Frontal cortex (tissue), 4 donors: ENCODE results near the gene DSP. TPM values are rescaled to one million over a fixed set of nuclear protein-coding genes. Genes with fewer than 3 reads are reported as not detected.

Experiments used
- DNase-seq, 2 donors: peaks; one replicate each; pipeline ENCODE4 v3.0.0; 2012; ENCODE audit warnings: low spot score in 2 of 2
- FAIRE-seq: peaks from 2 replicates; lab custom pipeline; 2012; peaks lifted over from hg19 to GRCh38; lab: Jason Lieb, UNC
- total RNA-seq: library from RNA; depleted of rRNA; stranded (reverse); fragments of >200 nt; gene quantifications from one replicate; pipeline ENCODE4 v1.2.3, GENCODE V29; 2014
- donor health status: control.
- donor health status: control.
- donor health status: control.

Gene DSP
- 6.9 TPM for total RNA-seq

DNA sequence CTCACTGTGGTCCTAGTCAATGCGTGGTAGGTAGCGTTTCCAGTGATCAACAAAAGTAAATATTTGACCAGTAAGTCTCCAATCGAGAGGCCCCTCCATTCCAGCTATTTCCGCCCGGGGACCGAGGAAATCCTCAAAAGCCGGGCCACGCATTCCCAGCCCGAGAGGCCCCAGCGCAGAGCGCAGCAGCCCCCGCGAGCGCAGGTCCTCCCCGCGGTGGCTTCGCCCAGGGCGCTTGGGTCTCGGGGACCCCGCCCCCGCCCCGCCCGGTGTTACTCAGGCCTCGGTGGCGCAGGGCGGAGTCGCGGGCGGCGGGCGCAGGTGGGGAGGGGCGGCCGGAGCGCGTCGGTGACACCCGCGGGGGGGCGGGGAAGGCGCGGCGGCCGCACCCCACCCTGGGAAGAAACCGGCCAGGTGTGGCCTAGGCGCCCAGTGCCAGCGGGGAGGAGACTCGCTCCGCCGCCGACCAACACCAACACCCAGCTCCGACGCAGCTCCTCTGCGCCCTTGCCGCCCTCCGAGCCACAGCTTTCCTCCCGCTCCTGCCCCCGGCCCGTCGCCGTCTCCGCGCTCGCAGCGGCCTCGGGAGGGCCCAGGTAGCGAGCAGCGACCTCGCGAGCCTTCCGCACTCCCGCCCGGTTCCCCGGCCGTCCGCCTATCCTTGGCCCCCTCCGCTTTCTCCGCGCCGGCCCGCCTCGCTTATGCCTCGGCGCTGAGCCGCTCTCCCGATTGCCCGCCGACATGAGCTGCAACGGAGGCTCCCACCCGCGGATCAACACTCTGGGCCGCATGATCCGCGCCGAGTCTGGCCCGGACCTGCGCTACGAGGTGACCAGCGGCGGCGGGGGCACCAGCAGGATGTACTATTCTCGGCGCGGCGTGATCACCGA is at the start of gene DSP:
TSS of gene DSP (plus strand) at position 497 of the 890 bp plus-strand sequence. CDS start at position 742, 245 bp downstream.
- FAIRE-seq (no peak), DNase-seq (peak; percentile 37 to 38)

GRCh38 chr6:7493866-7494265 is 47.6 kb upstream of the DSP start:
- no peak for DNase-seq
- no peak for FAIRE-seq

DNA sequence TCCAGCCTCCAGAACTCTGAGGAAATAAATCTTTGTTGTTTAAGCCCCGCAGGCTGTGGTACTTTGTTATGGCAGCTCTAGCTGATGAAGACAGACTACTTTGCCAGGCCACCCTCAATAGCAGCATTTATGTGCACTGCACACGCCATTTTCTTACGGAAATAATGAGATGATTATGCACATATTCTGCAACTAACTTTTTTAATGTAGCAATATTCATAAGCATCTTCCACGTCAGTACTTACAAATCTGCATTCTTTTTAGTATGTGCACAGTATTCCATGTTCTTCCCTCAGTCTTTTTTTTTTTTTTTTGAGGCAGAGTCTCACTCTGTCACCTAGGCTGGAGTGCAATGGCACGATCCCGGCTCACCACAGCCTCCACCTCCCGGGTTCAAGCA is 46.8 kb upstream of the DSP start:
- FAIRE-seq, result no peak
- no peak for DNase-seq

DNA sequence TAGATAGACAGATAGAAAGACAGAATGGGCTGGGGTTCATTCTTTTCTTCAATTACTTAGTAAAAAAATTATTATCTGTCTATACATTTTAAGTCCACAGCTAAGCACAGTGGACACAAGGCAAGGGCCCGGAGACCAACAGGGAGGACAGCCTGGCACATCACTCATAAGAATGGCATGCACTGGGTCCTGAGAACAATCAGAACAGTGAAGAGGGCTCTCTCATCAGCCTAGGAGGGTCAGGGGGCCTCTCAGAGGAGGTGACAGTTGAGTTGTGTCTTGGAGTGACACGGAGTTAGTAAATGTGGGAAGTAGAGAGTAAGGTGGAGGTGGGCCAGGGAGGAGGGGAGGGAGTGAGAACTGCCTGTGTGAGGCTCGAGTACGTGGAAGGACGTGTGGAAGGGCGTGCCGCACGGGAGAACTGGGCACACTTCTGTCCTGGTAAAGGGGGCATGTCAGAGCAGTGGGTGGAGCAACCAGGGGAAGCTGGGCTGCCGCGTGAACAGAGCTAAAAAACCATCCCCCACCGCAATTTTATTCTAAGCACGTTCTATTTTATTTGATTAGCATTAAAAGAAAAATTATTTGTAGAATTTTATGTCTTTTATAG is 45.1 kb upstream of the DSP start:
- no peak for DNase-seq
- no peak for FAIRE-seq

DNA sequence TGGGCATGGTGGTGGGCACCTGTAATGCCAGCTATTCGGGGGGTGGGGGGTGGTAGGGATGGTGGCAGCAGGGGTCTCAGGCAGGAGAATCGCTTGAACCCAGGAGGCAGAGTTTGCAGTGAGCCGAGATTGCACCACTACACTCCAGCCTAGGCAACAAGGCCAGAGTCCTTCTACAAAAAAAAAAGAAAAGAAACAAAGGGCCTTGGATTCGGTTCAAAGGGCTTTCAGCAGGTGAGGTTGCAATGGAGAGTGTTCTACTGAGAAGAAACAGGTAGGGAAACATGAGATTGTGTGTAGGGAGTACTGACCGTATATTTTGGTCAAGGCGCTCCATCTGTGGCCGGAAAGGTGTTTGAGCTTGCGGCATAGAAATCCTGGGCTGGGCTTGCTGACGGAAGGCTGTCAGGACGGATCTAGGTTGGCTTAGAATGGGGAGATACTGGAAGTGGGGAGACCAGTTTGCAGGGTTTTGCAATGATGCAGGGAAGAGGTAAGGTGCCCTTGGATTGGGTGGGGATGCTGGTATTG is 40.7 kb upstream of the DSP start:
- FAIRE-seq, result no peak
- DNase-seq, result no peak

- no peak for FAIRE-seq
Measured at GRCh38 chr6:7502743-7503142, 38.7 kb upstream of the DSP start.

GRCh38 chr6:7504041-7504440 is 37.4 kb upstream of the DSP start:
- no peak for FAIRE-seq
- DNase-seq, result no peak

More at GRCh38 chr6:7502743-7503142, 38.7 kb upstream of the DSP start:
- no peak for DNase-seq

GRCh38 chr6:7505189-7505699 is 36.2 kb upstream of the DSP start:
- DNase-seq (peak in 1 of 2 donors; percentile 33), FAIRE-seq (no peak)

GRCh38 chr6:7507600-7507999 is 33.9 kb upstream of the DSP start:
- DNase-seq, result no peak
- no peak for FAIRE-seq

DNA sequence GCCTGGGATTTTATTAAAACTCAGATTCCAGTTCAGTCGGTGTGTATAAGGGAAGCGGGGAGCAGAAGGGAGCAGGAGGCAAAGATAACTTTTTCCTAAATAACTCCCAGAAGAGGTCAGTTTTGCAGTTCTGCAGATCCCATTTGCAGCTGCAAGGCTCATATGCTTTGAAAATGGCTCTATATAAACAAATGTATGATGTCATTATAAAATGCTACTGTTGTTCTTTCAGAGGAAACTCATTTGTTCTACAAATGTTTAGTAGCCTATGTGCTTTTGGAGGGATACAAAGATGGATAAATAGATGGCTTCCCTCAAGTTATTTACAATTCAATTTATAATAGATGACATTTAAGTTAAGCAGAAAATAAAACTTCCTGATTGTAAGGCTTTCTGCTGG is 29.2 kb upstream of the DSP start:
- FAIRE-seq, result no peak

DNA sequence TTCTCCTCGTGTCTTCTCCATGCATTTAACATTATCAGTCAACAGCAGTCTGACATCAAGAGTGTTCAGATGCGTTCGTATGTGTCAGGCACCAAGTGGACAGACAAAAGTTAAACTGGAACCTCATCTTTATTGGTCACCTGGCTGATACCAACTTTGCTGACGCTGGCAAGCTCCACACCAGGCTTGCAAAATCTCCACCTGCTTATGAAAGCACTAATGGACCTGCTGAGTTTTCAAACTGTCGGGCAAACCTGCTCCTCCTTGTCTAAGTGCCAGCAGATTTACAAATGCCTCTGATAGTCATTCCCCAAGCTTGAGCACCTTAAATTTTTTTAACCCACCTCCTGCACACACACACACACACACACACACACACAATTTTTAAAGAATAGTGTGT is 27.9 kb upstream of the DSP start:
- DNase-seq (no peak), FAIRE-seq (no peak)

More for the DNA sequence above, 29.2 kb upstream of the DSP start:
- DNase-seq, result no peak

- no peak for DNase-seq
- FAIRE-seq, result no peak
Measured at GRCh38 chr6:7515363-7515762, 26.1 kb upstream of the DSP start.

DNA sequence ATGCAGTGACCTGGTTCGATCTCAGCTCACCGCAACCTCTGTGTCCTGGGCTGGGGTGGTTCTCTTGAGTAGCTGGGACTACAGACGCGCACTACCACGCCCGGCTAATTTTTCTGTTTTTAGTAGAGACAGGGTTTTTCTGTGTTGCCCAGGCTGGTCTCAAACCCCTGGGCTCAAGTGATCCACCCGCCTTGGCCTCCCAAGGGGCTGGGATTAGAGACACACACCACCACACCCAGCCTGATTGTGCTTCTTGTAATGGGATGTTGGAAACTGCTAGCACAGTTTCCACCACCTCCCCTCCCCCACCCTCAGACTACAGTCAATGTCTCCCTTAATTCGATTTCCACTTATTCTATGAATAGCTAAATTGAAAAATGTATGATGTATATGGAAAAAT is 22.6 kb upstream of the DSP start:
- no peak for DNase-seq
- FAIRE-seq, result no peak

GRCh38 chr6:7522873-7523272 is 18.6 kb upstream of the DSP start:
- DNase-seq (no peak), FAIRE-seq (no peak)

- no peak for FAIRE-seq
- no peak for DNase-seq
Measured at GRCh38 chr6:7523922-7524321, 17.5 kb upstream of the DSP start.

DNA sequence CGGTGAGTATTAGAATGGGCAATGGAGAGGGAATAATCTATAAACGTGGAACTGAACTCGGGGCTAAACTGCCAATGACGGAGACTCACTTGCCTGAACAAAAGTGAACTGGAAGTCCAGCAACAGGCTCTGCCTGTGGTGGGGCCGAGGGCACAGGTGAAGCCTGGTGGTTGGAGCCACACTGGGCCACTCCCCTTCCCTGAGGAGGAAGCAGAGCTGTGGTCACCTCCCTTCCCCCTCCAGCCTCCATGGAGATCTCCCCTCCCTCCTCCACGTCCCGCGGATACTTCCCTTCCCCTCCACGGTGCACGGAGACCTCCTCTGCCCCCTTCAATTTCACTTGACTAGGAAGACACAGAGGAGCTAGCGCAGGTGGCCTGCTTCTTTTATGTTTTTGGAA is 14.7 kb upstream of the DSP start:
- FAIRE-seq (no peak), DNase-seq (no peak)

DNA sequence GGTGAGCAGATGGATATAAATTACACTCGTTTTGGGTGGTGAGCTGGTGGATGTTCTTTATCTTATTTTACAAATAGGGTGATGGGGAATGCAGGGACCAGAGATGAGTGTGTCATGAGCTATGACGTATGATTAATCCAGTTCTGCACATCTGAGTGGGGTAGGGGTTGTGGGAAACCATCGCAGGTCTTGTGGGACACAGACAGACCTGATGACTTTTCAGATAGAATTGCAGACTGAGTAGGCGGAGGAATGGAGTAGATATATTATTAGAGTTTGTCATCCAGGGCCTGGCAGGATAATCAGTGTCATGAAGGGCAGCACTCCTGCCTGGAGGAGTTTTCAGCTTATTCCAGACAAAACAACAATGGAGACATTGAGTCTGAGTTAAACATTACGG is 12.9 kb upstream of the DSP start:
- FAIRE-seq (no peak), DNase-seq (no peak)

DNA sequence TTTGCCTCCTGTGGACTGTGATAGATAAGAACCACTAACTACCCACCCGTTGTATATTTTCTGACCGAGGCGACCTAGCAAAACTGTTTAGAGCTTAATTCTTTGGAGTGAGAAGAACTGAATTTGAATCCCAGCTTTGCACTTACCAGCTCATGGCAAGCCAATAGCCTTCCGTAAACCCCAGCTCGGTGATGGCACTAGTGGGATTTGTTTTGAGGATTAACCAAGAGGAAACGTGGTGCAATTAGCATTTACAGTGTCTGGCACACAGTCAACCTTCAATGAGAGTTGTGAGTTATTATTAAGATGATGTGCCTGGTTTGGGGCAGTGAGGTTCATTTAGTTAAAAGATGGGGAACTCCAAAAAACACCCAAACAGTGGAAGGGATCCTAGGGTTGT is 12.3 kb upstream of the DSP start:
- DNase-seq, result no peak
- no peak for FAIRE-seq

DNA sequence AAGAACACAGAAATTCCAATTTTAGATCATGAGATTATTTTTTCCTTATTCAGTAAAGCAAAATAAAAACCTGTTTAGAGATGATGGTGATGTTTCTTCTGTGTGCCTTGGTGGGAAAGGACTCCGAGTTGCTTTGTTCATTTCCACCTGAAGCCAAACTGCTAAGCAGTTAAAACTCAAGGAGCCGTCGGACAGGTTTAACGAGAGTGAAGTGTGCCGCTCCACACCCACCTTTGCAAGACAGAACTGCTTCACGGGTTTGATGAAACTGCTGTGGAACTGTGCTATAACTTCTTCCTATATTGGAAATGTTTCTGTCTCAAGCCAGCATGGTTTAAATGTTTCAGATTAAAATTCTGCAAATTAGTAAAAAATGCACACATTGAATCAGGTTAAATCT is 9.2 kb upstream of the DSP start:
- no peak for DNase-seq
- no peak for FAIRE-seq

- no peak for FAIRE-seq
- no peak for DNase-seq
Measured at GRCh38 chr6:7532821-7533220, 8.7 kb upstream of the DSP start.

DNA sequence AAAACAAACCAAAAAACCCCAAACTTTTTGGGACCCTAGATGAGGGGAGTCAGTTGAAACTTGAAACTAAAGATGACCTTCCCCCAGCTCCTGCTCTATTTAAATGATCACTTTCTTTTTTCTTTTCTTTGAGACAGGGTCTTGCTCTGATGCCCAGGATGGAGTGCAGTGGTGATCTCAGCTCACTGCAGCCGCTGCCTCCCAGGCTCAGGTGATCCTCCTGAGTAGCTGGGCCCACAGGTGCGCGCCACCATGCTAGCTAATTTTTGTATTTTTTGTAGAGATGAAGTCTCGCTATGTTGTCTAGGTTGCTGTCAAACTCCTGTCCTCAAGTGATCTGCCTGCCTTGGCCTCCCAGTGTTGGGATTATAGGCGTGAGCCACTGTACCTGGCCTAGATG is 7.3 kb upstream of the DSP start:
- DNase-seq (no peak), FAIRE-seq (no peak)
